NCI-H748 treated with DMSO at 0.1 percent for 48 hours (cell line): ENCODE data around the gene USP48.
"Not testable (repeated sequence)": the region's sequence is repeated elsewhere in the genome, so short reads cannot be mapped to it uniquely, and the experiment has no call there.

Experiments used
- DNase-seq: peaks from one replicate; lab custom pipeline; 2025; lab: John Stamatoyannopoulos, UW

USP48 gene

GRCh38 chr1:21700094-21700493 lies 82.9 kb downstream of the USP48 start:
- DNase-seq, result no peak

- no peak for DNase-seq
These were observed 86.0 kb downstream of the USP48 start for GRCh38 chr1:21696931-21697330.

GRCh38 chr1:21693732-21694131 lies 89.2 kb downstream of the USP48 start:
- no peak for DNase-seq

GRCh38 chr1:21691739-21692138 lies 91.2 kb downstream of the USP48 start:
- DNase-seq, result no peak

- no peak for DNase-seq
These were observed 93.1 kb downstream of the USP48 start for GRCh38 chr1:21689661-21690372.

GRCh38 chr1:21687081-21687529 lies 95.8 kb downstream of the USP48 start:
- no peak for DNase-seq

GRCh38 chr1:21685946-21686678 lies 96.8 kb downstream of the USP48 start:
- no peak for DNase-seq

GRCh38 chr1:21681426-21681825 lies 101.5 kb downstream of the USP48 start:
- no peak for DNase-seq

GRCh38 chr1:21680918-21681317 lies 102.0 kb downstream of the USP48 start:
- no peak for DNase-seq

- no peak for DNase-seq
These were observed 102.6 kb downstream of the USP48 start for GRCh38 chr1:21680381-21680780.

- DNase-seq, result no peak
These were observed 105.8 kb downstream of the USP48 start for GRCh38 chr1:21677168-21677567.

- DNase-seq, result no peak
These were observed 108.0 kb downstream of the USP48 start for GRCh38 chr1:21674957-21675356.

- DNase-seq, result not testable (repeated sequence)
These were observed 109.1 kb downstream of the USP48 start for GRCh38 chr1:21673853-21674252.

GRCh38 chr1:21673277-21673780 lies 109.6 kb downstream of the USP48 start:
- no peak for DNase-seq

- DNase-seq, result no peak
These were observed 110.3 kb downstream of the USP48 start for GRCh38 chr1:21672478-21673276.

GRCh38 chr1:21671915-21672314 lies 111.0 kb downstream of the USP48 start:
- DNase-seq, result no peak

- DNase-seq, result no peak
These were observed 111.7 kb downstream of the USP48 start for GRCh38 chr1:21670956-21671902.

GRCh38 chr1:21670059-21670881 lies 112.7 kb downstream of the USP48 start:
- no peak for DNase-seq

GRCh38 chr1:21669258-21670058 lies 113.5 kb downstream of the USP48 start, which contains the start of gene RAP1GAP:
Gene RAP1GAP (minus strand): TSS chr1:21669357. CDS start chr1:21620032, 49,325 bp downstream.
- peak; percentile 11 for DNase-seq

GRCh38 chr1:21668951-21669257 lies 114.0 kb downstream of the USP48 start:
- DNase-seq, result no peak
